ENCODE measurements around the gene GLT8D2.

GRCh38 chr12:104023710-104024109 lies 26.3 kb downstream of the GLT8D2 start:
- TF ChIP-seq POLR2A (IDR thresholded peaks at IDR 0.05; ENCODE audit: low read depth, low read length): no peak
- TF ChIP-seq EZH2 (IDR thresholded peaks at IDR 0.05; ENCODE audit: borderline replicate concordance, low read depth, low read length, severe bottlenecking): no peak
- TF ChIP-seq MYC (IDR thresholded peaks at IDR 0.05; ENCODE audit: low read depth, low read length): no peak
- TF ChIP-seq CTCF (IDR thresholded peaks at IDR 0.05; ENCODE audit: extremely low read depth in 1 of 2, insufficient read depth in 1 of 2, low read depth in 1 of 2, low read length in 2 of 2): no peak
- no peak for TF ChIP-seq POLR2AphosphoS5 (IDR thresholded peaks at IDR 0.05; ENCODE audit: insufficient read depth, low read depth, low read length)

Measured in endothelial cell of umbilical vein (primary cell).